Activated CD8-positive, alpha-beta memory T cell treated with anti-CD3 and anti-CD28 coated beads for 36 hours (primary cell): ENCODE data around the gene UBR2. TPM values are rescaled to one million over a fixed set of nuclear protein-coding genes. Genes with fewer than 3 reads are reported as not detected.
"Not testable (repeated sequence)": the region's sequence is repeated elsewhere in the genome, so short reads cannot be mapped to it uniquely, and the experiment has no call there.

Source experiments
- CTCF ChIA-PET: fragments of 350-600 bp; sonication (Branson Sonifier 250); formaldehyde crosslinking; loops from one replicate; lab custom pipeline; 2021; ENCODE audit warnings: antibody characterized with exemption; lab: Charles Lee
- POLR2A ChIA-PET: fragments of 350-600 bp; sonication (Branson Sonifier 250); formaldehyde crosslinking; loops from one replicate; lab custom pipeline; 2021; ENCODE audit warnings: antibody characterized with exemption; lab: Charles Lee
- total RNA-seq, 2 experiments: library from RNA; stranded (reverse); gene quantifications; one replicate each; pipeline ENCODE4 v1.2.3, GENCODE V29; 2021

UBR2 gene
- total RNA-seq, 2 experiments from 2014 or later: 22.5 to 24.0 TPM

DNA sequence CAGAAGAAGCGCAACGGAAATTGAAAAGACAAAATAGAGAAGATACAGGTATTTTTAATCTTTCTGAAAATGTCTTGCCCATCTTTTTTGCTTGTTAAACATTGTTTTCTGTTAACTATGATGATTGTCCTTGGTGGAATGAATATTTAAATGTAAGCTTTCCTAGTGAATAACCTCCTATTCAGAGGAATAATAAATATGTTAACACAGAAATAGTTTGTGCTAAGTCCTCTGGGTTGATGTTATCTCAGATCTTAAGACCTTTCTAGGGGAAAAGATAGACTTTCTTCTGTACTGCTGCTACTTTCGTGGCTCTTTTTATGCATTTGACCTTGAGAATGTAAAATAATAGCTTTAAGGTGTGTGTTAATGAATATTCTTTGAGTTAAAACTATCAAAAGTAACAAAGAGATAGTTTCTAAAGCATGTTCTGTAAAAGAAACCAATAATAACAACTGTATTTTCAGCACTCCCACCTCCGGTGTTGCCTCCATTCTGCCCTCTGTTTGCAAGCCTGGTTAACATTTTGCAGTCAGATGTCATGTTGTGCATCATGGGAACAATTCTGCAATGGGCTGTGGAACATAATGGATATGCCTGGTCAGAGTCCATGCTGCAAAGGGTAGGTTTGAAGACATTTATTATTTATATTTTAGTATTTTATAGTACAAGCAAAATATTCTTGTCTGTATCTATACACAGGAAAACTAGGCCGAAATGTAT is 88.4 kb downstream of the UBR2 start:
- ChIA-PET CTCF (no interaction called here), POLR2A (no interaction called here)

DNA sequence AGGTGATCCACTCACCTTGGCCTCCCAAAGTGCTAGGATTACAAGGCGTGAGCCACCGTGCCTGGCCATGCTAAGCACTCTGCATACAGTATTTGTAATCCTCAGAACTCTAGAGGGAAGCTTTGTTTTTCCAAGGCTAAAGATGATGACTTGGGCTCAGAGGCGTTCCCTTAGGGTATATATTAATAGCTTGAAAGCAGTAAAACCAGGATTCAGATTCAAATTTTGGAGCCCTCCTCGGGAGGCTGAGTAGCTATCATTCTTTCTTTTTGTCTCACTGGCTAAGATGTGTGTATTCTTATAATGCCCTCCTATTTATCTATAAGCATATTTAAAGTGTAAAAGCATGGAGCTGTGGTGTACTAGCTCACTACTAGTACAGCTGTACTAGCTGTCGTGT is 90.0 kb downstream of the UBR2 start:
- ChIA-PET CTCF (no interaction called here), POLR2A (no interaction called here)

DNA sequence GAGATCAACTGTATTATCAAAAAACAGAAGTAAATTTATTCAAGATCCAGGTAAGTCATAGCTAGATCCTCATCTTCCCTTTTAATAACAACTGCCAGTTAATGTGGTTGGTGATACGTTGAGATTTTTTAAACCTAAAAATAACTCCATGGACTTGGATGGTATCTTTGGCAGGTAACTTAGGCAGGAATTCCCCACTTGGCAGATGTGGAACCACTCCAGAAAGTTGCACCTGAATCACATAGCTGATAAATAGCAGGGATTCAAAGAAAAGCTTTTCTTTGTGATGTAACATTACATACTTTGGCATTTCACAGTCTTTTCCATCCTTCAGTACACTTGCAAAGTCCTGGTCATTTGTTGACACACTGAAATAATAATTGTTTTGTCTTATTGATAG is 96.0 kb downstream of the UBR2 start:
- POLR2A ChIA-PET: no interaction called here

DNA sequence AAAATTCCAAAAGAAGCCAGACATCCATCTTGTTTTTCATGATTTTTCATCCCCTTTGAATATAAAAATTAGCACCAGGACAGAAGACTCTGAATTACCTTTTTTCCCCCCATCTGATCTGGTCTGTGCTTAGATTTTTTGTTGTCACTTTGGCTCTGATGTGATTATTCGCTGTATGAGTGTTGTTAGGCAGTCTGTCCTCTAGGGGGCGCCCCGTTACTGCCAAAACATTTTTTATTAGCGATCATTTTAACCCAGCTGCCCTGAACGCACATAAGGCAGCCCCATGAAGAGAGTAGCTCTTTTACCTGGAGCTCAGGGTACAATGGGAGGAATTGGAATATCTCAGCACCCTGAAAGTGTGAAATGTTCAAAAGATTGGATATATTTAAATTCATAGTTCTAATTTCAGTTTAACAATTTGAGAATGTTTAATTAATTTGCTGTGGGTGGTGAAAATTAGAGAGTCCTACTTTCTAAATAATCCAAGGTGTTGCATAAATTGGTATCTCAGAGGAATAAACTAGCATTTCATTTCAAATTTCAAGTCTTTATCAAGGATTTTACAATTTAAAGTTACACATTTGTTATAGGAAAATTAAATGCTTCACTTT is 97.8 kb downstream of the UBR2 start:
- ChIA-PET CTCF (interaction anchor here (0.7 to 2.0 kb wide), 14 partner anchors 36 to 482 kb away, joined by 3 to 9 read pairs (median 3); partner anchors contain the start of gene RPL7L1), POLR2A (interaction anchor here (0.9 kb wide), 1 partner anchor 65 kb away, joined by 3 read pairs; no protein-coding TSS in a partner anchor)

More for the DNA sequence above, 96.0 kb downstream of the UBR2 start:
- CTCF ChIA-PET: no interaction called here

DNA sequence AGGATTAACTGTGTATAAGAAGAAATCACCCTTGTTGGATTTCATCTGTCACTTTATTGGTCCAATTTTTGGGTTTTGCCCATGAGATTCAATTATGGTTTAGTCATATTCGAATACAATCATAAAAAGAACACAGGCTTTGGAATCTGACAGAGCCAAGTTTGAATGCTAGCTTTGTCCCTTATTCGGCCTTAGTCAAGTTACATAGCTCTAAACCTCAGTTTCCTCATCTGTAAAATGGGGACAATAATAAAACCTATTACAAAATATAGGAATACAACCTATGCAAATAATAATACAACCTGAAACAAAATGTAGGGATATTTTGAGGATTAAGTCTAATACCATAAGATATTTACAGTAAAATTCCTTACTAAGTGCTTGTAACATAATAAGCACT is 100.9 kb downstream of the UBR2 start:
- ChIA-PET POLR2A (no interaction called here), CTCF (interaction anchor here (1.3 kb wide), 1 partner anchor 61 kb away, joined by 8 read pairs; no protein-coding TSS in a partner anchor)

DNA sequence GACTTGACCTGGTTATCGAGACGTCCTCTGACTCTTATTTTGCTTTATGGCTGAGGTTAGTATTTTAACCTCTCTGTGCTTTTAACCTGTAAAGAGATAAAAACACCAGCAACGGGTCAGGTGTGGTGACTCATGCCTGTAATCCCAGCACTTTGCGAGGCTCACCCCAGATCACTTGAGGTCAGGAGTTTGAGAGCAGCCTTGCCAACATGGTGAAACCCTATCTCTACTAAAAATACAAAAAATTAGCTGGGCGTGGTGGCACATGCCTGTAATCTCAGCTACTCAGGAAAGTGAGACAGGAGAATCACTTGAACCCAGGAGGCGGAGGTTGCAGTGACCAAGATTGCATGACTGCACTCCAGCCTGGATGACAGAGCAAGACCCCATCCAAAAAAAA is 110.5 kb downstream of the UBR2 start:
- CTCF ChIA-PET: interaction anchor here (0.8 kb wide), 1 partner anchor 52 kb away, joined by 3 read pairs; no protein-coding TSS in a partner anchor
- POLR2A ChIA-PET: not testable (repeated sequence)

DNA sequence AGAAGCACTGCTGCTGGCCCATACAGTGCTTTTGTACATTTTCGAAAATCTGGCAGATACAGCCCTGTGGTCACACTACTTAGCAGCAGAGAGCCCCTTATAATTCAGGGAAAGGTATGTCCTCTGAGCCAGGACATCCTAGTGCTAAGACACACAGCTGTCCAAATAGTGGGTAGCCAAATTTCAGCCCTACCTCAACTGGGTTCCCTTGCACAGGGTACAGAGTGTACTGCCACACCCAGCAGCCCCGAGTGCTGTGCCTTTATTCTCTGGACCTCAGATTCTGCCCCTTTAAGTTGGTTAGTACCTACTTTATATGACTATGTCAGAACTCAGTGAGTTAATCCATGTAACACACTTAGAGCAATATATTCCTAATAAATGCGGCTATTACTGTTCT is 111.0 kb downstream of the UBR2 start:
- ChIA-PET POLR2A (no interaction called here), CTCF (interaction anchor here (0.8 kb wide), 1 partner anchor 51 kb away, joined by 3 read pairs; no protein-coding TSS in a partner anchor)

DNA sequence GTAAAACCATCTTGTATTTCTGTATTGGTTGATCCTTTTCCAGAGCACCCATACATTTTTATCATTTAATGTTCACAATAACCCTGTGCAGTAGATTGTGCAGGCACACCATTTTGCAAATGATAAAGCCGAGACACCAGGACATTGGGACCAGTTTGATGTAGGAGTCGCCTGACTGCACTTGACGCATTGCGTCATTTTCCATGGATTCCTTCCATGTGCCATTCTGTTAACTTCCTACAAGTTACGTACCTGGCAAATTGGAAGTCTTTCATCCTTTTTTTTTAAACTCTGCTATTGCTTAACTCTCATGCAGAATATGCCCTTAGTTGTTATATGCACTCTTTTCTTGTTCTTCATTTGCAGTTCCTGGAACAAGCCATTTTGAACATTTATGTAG is 115.5 kb downstream of the UBR2 start:
- POLR2A ChIA-PET: no interaction called here
- CTCF ChIA-PET: interaction anchor here (0.6 kb wide), 2 partner anchors 415 to 515 kb away, joined by 3 read pairs; no protein-coding TSS in a partner anchor

DNA sequence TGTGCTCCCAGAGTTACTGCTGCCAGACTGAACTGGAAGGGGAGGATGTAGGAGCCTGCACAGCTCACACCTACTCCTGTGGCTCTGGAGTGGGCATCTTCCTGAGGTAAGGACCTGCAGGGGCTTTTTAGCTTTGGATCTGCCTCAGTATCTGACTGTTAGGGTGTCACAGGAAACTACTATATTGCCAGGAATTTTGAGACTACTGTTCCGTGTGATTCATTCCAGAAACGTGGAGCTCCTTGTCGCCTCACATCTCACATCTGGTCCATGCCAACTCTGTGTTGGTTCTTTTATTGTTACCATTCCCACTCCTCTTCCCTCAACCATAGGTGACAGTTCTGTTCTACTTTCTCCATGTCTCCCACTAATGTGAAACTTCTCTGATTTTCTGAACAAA is 124.5 kb downstream of the UBR2 start:
- ChIA-PET POLR2A (no interaction called here), CTCF (no interaction called here)

DNA sequence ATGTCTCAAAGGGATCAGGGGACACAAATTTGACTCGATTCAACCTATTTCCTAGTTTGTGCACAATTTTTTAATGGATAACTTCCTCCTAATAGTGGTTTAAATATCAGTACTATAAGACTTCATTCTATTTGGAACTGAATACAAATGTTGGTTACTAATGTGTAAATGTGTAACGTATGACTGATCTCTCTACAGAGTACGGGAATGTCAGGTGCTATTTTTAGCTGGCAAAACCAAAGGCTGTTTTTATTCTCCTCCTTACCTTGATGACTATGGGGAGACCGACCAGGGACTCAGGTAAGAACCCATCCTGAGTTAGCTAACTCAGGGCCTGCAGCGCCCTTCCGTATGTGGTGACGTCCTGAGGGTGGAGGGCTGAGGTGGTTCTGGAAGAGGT is 125.5 kb downstream of the UBR2 start:
- POLR2A ChIA-PET: no interaction called here
- CTCF ChIA-PET: interaction anchor here (0.6 kb wide), 1 partner anchor 907 kb away, joined by 4 read pairs; no protein-coding TSS in a partner anchor

DNA sequence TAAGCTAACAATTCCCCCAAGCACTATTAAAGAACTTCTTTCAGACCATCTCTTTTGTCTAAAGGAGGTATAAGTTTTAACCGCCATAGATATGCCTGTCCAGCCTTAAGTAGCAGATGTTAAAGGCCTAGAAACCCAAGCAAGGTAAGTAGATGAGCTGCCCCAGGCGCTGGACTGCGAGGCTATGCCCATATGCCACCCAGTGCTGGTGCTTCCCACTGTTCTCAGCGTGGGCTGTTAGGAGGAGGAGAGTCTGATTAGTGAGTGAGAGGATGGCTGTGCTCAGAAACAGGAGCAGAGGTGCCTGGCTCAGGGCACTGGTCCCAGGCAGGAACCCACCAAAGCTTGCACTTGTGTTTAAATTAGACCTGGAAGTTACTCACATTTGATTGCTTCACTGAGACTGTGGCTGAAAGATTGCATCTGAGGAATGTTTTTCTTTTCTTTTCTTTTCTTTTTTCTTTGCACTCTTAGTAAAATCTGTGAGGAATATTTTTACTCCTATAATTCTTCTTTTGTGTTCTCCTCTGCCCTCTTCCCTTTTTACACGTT is 126.4 kb downstream of the UBR2 start:
- CTCF ChIA-PET: no interaction called here
- POLR2A ChIA-PET: interaction anchor here (0.6 kb wide), 1 partner anchor 248 kb away, joined by 4 read pairs; no protein-coding TSS in a partner anchor

DNA sequence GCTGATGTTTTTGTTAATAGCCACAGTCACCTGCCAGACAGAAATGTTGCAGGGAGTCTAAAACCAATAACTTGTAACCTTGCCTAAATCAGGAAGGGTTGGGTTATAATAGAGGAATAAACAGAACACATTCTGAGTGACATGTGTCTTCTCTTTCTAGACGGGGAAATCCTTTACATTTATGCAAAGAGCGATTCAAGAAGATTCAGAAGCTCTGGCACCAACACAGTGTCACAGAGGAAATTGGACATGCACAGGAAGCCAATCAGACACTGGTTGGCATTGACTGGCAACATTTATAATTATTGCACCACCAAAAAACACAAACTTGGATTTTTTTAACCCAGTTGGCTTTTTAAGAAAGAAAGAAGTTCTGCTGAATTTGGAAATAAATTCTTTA is 127.0 kb downstream of the UBR2 start:
- POLR2A ChIA-PET: interaction anchor here (0.6 kb wide), 1 partner anchor 249 kb away, joined by 4 read pairs; no protein-coding TSS in a partner anchor
- CTCF ChIA-PET: interaction anchor here (2.9 kb wide), 1 partner anchor 36 kb away, joined by 12 read pairs; no protein-coding TSS in a partner anchor

DNA sequence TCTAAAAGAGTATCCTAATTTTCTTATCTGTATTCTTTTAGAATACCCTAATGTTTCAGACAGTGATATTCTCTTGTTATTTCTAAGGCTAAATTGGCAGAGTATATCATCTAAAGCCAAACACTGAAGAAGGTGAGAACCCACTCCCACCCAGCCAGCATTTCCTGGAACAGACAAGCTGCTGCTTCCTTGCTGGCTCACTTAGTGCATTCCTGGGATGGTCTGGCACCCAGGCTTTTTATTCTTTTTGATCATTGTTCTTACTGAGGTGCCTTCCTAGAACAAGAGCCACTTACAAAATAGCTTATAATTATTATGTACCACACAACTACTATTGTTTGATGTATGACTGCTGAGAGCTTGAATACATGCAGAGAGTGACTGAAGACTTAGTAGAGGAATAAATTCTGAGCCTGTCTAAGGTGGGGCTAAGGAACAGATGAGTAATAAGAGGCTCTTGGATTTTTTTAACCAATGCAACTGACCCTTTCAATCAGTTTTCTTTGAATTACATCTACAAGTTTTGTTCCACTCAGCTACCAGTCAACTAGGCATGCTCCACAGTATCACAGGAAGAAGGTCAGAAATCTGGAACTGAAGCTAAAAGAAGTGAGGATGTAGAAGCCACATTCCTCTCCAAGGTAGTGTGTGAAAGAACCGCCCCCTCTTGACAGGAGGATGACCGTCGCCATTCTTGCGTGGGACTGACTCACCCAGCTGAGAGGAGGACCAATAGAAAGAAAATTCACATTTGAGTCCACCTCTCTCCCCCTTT is 128.5 kb downstream of the UBR2 start:
- CTCF ChIA-PET: interaction anchor here (1.1 to 2.9 kb wide), 3 partner anchors 29 to 187 kb away, joined by 3 to 12 read pairs (median 3); partner anchors contain the start of gene RPL7L1
- POLR2A ChIA-PET: interaction anchor here (0.5 kb wide), 1 partner anchor 192 kb away, joined by 7 read pairs; no protein-coding TSS in a partner anchor

DNA sequence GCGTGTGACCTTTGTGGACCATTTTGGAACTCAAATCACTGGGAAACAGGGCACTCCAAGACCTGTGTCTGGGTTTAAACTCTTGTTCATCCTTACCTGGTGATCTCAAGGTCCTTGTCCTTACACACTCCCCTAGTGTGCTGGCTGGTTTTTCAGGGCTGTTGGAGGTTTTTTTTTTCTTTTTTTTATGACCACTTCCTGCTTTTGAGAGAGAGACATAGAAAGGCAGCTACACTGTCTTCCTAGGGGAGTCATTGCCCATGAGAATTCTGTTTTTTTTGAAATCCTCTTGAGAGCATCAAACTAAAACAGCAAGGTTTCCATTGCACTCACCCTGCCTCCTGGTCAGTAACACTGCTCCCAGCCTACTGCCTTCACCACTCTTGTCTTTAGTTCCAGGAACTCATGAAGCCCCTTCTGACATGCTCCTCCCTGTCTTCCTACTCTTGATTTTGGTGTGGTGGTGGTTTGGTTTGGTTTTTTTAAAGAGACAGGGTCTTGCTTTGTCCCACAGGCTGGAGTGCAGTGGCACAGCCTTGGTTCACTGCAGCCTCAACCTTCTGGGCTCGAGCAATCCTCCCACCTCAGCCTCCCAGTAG is 130.0 kb downstream of the UBR2 start:
- ChIA-PET CTCF (interaction anchor here (1.2 to 2.9 kb wide), 2 partner anchors 32 to 33 kb away, joined by 3 to 12 read pairs; no protein-coding TSS in a partner anchor), POLR2A (interaction anchor here (1.0 kb wide), 1 partner anchor 9 kb away, joined by 3 read pairs; no protein-coding TSS in a partner anchor)

DNA sequence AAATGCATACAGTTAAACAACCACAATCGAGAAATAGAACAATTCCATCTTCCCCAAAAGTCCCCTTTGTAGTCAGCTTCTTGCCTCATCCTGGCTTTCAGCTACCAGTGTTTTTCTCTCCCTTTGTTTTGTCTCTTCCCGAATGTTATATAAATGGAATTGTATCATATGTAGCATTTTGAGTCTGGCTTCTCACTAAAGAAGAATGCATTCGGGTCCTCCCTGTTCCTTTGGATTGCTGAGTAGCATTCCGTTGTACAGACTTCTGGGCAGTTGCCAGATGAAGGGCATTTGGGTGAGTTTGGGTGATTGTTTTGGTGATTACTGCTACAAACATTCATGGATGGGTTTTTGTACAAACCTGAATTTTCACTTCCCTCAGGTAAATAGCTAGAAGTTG is 130.8 kb downstream of the UBR2 start:
- ChIA-PET POLR2A (no interaction called here), CTCF (interaction anchor here (0.6 to 1.2 kb wide), 2 partner anchors 32 to 62 kb away, joined by 3 read pairs; no protein-coding TSS in a partner anchor)

DNA sequence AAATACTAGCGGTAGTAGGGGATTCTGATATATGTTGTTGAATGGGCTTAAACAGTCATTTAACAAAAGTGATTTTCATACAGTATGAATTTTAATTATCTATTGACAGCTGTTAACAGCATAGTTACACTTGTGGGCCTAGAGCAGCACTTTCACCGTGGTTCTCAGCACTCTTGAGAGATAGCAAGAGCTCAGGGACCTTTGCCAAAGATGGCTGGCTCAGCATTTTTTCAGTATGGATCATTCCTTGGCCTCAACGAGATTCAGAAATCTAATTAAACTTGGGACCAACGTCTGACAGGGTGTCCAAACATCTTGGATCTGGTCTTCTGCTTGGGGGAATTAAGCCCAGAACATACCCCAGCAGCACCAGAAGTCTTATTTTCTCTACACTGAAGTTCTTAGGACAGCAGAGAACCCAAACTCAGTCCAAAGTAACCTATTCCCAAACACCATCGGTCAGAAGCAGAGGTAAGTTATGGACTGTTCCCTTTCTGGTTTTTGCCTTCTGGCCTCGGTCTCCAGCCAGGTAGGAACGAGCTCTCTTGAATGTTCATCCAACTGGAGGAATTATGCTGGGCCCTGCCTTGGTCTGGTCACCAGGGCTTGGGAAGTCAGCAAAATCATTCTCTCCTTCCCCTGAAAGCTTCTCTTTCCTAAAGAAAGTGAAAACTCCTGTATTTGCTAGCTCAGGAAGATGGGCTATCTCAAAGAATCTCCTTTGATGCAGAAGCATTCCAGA is 132.9 kb downstream of the UBR2 start:
- POLR2A ChIA-PET: no interaction called here
- CTCF ChIA-PET: no interaction called here

DNA sequence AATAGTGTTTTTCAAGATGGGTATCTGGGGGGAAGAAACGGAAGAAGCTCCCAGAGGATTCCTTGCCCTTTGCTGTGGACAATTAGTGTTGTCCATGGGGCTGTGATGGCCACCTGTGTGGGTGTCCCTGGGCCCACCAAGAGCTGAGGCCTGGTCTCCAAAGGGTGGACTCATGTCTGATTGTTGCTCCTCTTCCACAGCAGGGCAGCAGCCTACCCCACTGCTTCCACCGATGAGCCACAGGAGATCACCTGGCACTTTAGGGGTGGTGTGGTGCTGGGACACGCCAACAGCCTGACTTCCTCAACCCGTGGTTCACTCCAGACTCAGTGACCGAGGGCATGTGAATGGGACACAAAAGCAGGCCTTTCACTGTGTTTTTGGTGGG is 133.4 kb downstream of the UBR2 start:
- CTCF ChIA-PET: interaction anchor here (1.1 kb wide), 1 partner anchor 36 kb away, joined by 3 read pairs; no protein-coding TSS in a partner anchor

DNA sequence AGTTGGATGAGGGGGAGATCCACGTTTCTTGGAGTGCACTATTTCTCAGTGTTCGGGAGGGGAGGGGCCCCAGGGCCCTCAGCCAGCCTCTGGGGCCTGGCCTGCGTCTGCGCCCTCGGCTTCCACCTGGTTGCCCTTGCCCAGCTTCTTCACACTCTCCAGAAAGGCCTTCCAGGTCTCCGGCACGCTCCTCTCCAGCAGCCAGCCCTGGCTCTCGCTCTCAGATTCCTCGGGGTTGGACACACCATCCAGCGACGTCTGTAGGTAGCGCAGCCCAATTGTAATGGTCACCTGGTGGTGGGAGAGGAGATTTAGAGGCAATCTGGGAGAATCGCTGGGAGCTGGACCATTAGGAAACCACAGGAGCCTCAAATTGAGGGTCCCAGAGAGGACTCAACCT is 134.4 kb downstream of the UBR2 start:
- POLR2A ChIA-PET: no interaction called here
- CTCF ChIA-PET: interaction anchor here (1.1 kb wide), 1 partner anchor 37 kb away, joined by 3 read pairs; no protein-coding TSS in a partner anchor

More for the DNA sequence above, 133.4 kb downstream of the UBR2 start:
- POLR2A ChIA-PET: no interaction called here
